ENCODE measurements around the gene DPH3.

The DPH3 gene

GRCh38 chr3:16304061-16305010 is 39.6 kb upstream of the DPH3 start:
- Histone ChIP-seq H3K27ac (ENCODE audit: low read length, poor library complexity, severe bottlenecking) (no peak overlapping the region), H3K9ac (ENCODE audit: low read length) (no peak overlapping the region), H2BK15ac (ENCODE audit: low read depth, poor library complexity, severe bottlenecking) (no peak overlapping the region), H3K79me1 (replicated peaks; ENCODE audit: low read length, poor library complexity, severe bottlenecking) (peaks cover 4% of the 10 kb centered on the region), H3K23ac (ENCODE audit: low read length in 2 of 2) (no peak overlapping the region), H2AFZ (ENCODE audit: low read depth, low read length) (no peak overlapping the region), H4K91ac (ENCODE audit: low read length) (no peak overlapping the region), H3K4me3 (ENCODE audit: insufficient read depth in 1 of 2, low read depth in 1 of 2, low read length in 2 of 2) (no peak overlapping the region), H2BK120ac (ENCODE audit: low read depth, low read length) (no peak overlapping the region), H3K4me1 (ENCODE audit: control insufficient read depth, insufficient read depth, low read depth, low read length) (peaks cover 8% of the 10 kb centered on the region), H3K4me2 (ENCODE audit: low read length, poor library complexity, severe bottlenecking) (no peak overlapping the region), H3K18ac (ENCODE audit: low read depth in 1 of 2, low read length in 2 of 2) (no peak overlapping the region), H4K8ac (ENCODE audit: low read length) (no peak overlapping the region), H3K14ac (ENCODE audit: low read length in 2 of 2) (no peak overlapping the region), H3K9me3 (ENCODE audit: control insufficient read depth, low read length) (no peaks in the 10 kb centered on the region), H3K4ac (ENCODE audit: low read depth in 1 of 2, low read length in 2 of 2) (no peak overlapping the region), H2AK5ac (ENCODE audit: low read length, severe bottlenecking) (no peak overlapping the region), H2BK12ac (ENCODE audit: low read length in 2 of 2) (no peak overlapping the region), H3K36me3 (ENCODE audit: control insufficient read depth in 1 of 2, insufficient read depth in 2 of 2, low read depth in 1 of 2, low read length in 2 of 2) (peaks cover 4 to 45% of the 10 kb centered on the region in 2 experiments), H3K27me3 (ENCODE audit: control insufficient read depth in 1 of 2, insufficient read depth in 1 of 2, low read length in 2 of 2) (no peaks in the 10 kb centered on the region), H2BK5ac (ENCODE audit: low read depth, low read length, poor library complexity, severe bottlenecking) (no peak overlapping the region)
- WGBS: 98% methylated on average over 2 of the region's 2 CpGs
- DNase-seq: no peak

- H3K9ac ChIP-seq (ENCODE audit: low read length): no peak overlapping the region
- H2BK15ac ChIP-seq (ENCODE audit: low read depth, poor library complexity, severe bottlenecking): no peak overlapping the region
- no peak overlapping the region for H3K14ac ChIP-seq (ENCODE audit: low read length in 2 of 2)
- H3K27ac ChIP-seq (ENCODE audit: low read length, poor library complexity, severe bottlenecking): no peak overlapping the region
- no peak overlapping the region for H3K4me2 ChIP-seq (ENCODE audit: low read length, poor library complexity, severe bottlenecking)
- WGBS: 96% methylated on average over 1 of the region's 2 CpGs
- no peak overlapping the region for H2AFZ ChIP-seq (ENCODE audit: low read depth, low read length)
- H2BK5ac ChIP-seq (ENCODE audit: low read depth, low read length, poor library complexity, severe bottlenecking): no peak overlapping the region
- peaks cover 6% of the 10 kb centered on the region for H3K4me1 ChIP-seq (ENCODE audit: control insufficient read depth, insufficient read depth, low read depth, low read length)
- DNase-seq: no peak
- no peak overlapping the region for H3K4me3 ChIP-seq (ENCODE audit: insufficient read depth in 1 of 2, low read depth in 1 of 2, low read length in 2 of 2)
- H2AK5ac ChIP-seq (ENCODE audit: low read length, severe bottlenecking): no peak overlapping the region
- H4K8ac ChIP-seq (ENCODE audit: low read length): no peak overlapping the region
- peaks cover 4 to 43% of the 10 kb centered on the region in 2 experiments for H3K36me3 ChIP-seq (ENCODE audit: control insufficient read depth in 1 of 2, insufficient read depth in 2 of 2, low read depth in 1 of 2, low read length in 2 of 2)
- H3K18ac ChIP-seq (ENCODE audit: low read depth in 1 of 2, low read length in 2 of 2): no peak overlapping the region
- H2BK12ac ChIP-seq (ENCODE audit: low read length in 2 of 2): no peak overlapping the region
- H3K4ac ChIP-seq (ENCODE audit: low read depth in 1 of 2, low read length in 2 of 2): no peak overlapping the region
- no peak overlapping the region for H2BK120ac ChIP-seq (ENCODE audit: low read depth, low read length)
- H3K79me1 ChIP-seq (replicated peaks; ENCODE audit: low read length, poor library complexity, severe bottlenecking): peaks cover 4% of the 10 kb centered on the region
- no peak overlapping the region for H3K23ac ChIP-seq (ENCODE audit: low read length in 2 of 2)
- H4K91ac ChIP-seq (ENCODE audit: low read length): no peak overlapping the region
- no peaks in the 10 kb centered on the region for H3K9me3 ChIP-seq (ENCODE audit: control insufficient read depth, low read length)
- H3K27me3 ChIP-seq (ENCODE audit: control insufficient read depth in 1 of 2, insufficient read depth in 1 of 2, low read length in 2 of 2): no peaks in the 10 kb centered on the region
Measured at GRCh38 chr3:16303037-16303575, 38.4 kb upstream of the DPH3 start.

- H2BK5ac ChIP-seq (ENCODE audit: low read depth, low read length, poor library complexity, severe bottlenecking): no peak overlapping the region
- no peak overlapping the region for H3K14ac ChIP-seq (ENCODE audit: low read length in 2 of 2)
- DNase-seq: no peak
- no peak overlapping the region for H3K18ac ChIP-seq (ENCODE audit: low read depth in 1 of 2, low read length in 2 of 2)
- H3K23ac ChIP-seq (ENCODE audit: low read length in 2 of 2): no peak overlapping the region
- no peak overlapping the region for H2AFZ ChIP-seq (ENCODE audit: low read depth, low read length)
- no peak overlapping the region for H3K27ac ChIP-seq (ENCODE audit: low read length, poor library complexity, severe bottlenecking)
- H3K27me3 ChIP-seq (ENCODE audit: control insufficient read depth in 1 of 2, insufficient read depth in 1 of 2, low read length in 2 of 2): no peaks in the 10 kb centered on the region
- peaks cover 6% of the 10 kb centered on the region for H3K4me1 ChIP-seq (ENCODE audit: control insufficient read depth, insufficient read depth, low read depth, low read length)
- peaks cover 2% of the 10 kb centered on the region for H3K79me1 ChIP-seq (replicated peaks; ENCODE audit: low read length, poor library complexity, severe bottlenecking)
- H2BK120ac ChIP-seq (ENCODE audit: low read depth, low read length): no peak overlapping the region
- H3K4me2 ChIP-seq (ENCODE audit: low read length, poor library complexity, severe bottlenecking): no peak overlapping the region
- H4K8ac ChIP-seq (ENCODE audit: low read length): no peak overlapping the region
- no peak overlapping the region for H2BK12ac ChIP-seq (ENCODE audit: low read length in 2 of 2)
- peaks cover 5% of the 10 kb centered on the region for H3K9me3 ChIP-seq (ENCODE audit: control insufficient read depth, low read length)
- peaks cover 4 to 44% of the 10 kb centered on the region in 2 experiments for H3K36me3 ChIP-seq (ENCODE audit: control insufficient read depth in 1 of 2, insufficient read depth in 2 of 2, low read depth in 1 of 2, low read length in 2 of 2)
- H2BK15ac ChIP-seq (ENCODE audit: low read depth, poor library complexity, severe bottlenecking): no peak overlapping the region
- H2AK5ac ChIP-seq (ENCODE audit: low read length, severe bottlenecking): no peak overlapping the region
- no peak overlapping the region for H4K91ac ChIP-seq (ENCODE audit: low read length)
- 96% methylated on average over 6 of the region's 6 CpGs for WGBS
- no peak overlapping the region for H3K4me3 ChIP-seq (ENCODE audit: insufficient read depth in 1 of 2, low read depth in 1 of 2, low read length in 2 of 2)
- no peak overlapping the region for H3K9ac ChIP-seq (ENCODE audit: low read length)
- H3K4ac ChIP-seq (ENCODE audit: low read depth in 1 of 2, low read length in 2 of 2): no peak overlapping the region
Measured at GRCh38 chr3:16302082-16302631, 37.4 kb upstream of the DPH3 start.

GRCh38 chr3:16301507-16301906 is 36.8 kb upstream of the DPH3 start:
- Histone ChIP-seq H3K9ac (ENCODE audit: low read length) (no peak overlapping the region), H3K27ac (ENCODE audit: low read length, poor library complexity, severe bottlenecking) (no peak overlapping the region), H2BK15ac (ENCODE audit: low read depth, poor library complexity, severe bottlenecking) (no peak overlapping the region), H3K27me3 (ENCODE audit: control insufficient read depth in 1 of 2, insufficient read depth in 1 of 2, low read length in 2 of 2) (no peaks in the 10 kb centered on the region), H2BK5ac (ENCODE audit: low read depth, low read length, poor library complexity, severe bottlenecking) (no peak overlapping the region), H3K23ac (ENCODE audit: low read length in 2 of 2) (no peak overlapping the region), H3K9me3 (ENCODE audit: control insufficient read depth, low read length) (peaks cover 6% of the 10 kb centered on the region), H3K18ac (ENCODE audit: low read depth in 1 of 2, low read length in 2 of 2) (no peak overlapping the region), H3K14ac (ENCODE audit: low read length in 2 of 2) (no peak overlapping the region), H4K8ac (ENCODE audit: low read length) (no peak overlapping the region), H3K4ac (ENCODE audit: low read depth in 1 of 2, low read length in 2 of 2) (no peak overlapping the region), H2AK5ac (ENCODE audit: low read length, severe bottlenecking) (no peak overlapping the region), H2AFZ (ENCODE audit: low read depth, low read length) (no peak overlapping the region), H3K4me2 (ENCODE audit: low read length, poor library complexity, severe bottlenecking) (no peak overlapping the region), H3K4me3 (ENCODE audit: insufficient read depth in 1 of 2, low read depth in 1 of 2, low read length in 2 of 2) (no peak overlapping the region), H2BK12ac (ENCODE audit: low read length in 2 of 2) (no peak overlapping the region), H3K79me1 (replicated peaks; ENCODE audit: low read length, poor library complexity, severe bottlenecking) (peaks cover 1% of the 10 kb centered on the region), H3K36me3 (ENCODE audit: control insufficient read depth in 1 of 2, insufficient read depth in 2 of 2, low read depth in 1 of 2, low read length in 2 of 2) (peaks cover 4 to 44% of the 10 kb centered on the region in 2 experiments), H3K4me1 (ENCODE audit: control insufficient read depth, insufficient read depth, low read depth, low read length) (peaks cover 6% of the 10 kb centered on the region), H2BK120ac (ENCODE audit: low read depth, low read length) (no peak overlapping the region), H4K91ac (ENCODE audit: low read length) (no peak overlapping the region)
- WGBS: 57% methylated on average over 4 of the region's 6 CpGs
- DNase-seq: no peak
